Stromal cell of bone marrow (primary cell): ENCODE results near the gene GAGE12E.
"Not testable (repeated sequence)": the region's sequence is repeated elsewhere in the genome, so short reads cannot be mapped to it uniquely, and the experiment has no call there.

Source experiments
- DNase-seq: peaks from one replicate; pipeline ENCODE4 v3.0.0-alpha.2; 2012; ENCODE audit warnings: low read depth

The GAGE12E gene, protein sequence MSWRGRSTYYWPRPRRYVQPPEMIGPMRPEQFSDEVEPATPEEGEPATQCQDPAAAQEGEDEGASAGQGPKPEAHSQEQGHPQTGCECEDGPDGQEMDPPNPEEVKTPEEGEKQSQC

DNA sequence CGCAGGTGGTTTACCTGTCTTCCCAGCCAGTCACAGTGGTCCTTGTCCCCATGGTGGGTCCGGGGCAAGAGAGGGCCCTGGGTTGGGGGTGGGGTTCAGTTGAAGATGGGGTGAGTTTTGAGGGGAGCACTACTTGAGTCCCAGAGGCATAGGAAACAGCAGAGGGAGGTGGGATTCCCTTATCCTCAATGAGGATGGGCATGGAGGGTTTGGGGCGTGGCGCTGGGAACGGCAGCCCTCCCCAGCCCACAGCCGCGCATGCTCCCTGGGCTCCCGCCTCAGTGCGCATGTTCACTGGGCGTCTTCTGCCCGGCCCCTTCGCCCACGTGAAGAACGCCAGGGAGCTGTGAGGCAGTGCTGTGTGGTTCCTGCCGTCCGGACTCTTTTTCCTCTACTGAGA lies at the start of gene GAGE12E:
Gene GAGE12E, plus strand, starts transcription at position 301 of the 400 bp plus-strand sequence. CDS start 1,155 bp downstream, outside the sequence.
- DNase-seq: not testable (repeated sequence)

DNA sequence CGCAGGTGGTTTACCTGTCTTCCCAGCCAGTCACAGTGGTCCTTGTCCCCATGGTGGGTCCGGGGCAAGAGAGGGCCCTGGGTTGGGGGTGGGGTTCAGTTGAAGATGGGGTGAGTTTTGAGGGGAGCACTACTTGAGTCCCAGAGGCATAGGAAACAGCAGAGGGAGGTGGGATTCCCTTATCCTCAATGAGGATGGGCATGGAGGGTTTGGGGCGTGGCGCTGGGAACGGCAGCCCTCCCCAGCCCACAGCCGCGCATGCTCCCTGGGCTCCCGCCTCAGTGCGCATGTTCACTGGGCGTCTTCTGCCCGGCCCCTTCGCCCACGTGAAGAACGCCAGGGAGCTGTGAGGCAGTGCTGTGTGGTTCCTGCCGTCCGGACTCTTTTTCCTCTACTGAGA lies 19.2 kb upstream of the GAGE12E start, which contains the start of gene GAGE12C:
Gene GAGE12C, plus strand, starts transcription at position 301 of the 400 bp plus-strand sequence. CDS start 1,155 bp downstream, outside the sequence.
- not testable (repeated sequence) for DNase-seq

DNA sequence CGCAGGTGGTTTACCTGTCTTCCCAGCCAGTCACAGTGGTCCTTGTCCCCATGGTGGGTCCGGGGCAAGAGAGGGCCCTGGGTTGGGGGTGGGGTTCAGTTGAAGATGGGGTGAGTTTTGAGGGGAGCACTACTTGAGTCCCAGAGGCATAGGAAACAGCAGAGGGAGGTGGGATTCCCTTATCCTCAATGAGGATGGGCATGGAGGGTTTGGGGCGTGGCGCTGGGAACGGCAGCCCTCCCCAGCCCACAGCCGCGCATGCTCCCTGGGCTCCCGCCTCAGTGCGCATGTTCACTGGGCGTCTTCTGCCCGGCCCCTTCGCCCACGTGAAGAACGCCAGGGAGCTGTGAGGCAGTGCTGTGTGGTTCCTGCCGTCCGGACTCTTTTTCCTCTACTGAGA lies 9.7 kb upstream of the GAGE12E start, which contains the start of gene GAGE12D:
Gene GAGE12D, plus strand, starts transcription at position 301 of the 400 bp plus-strand sequence. CDS start 1,155 bp downstream, outside the sequence.
- not testable (repeated sequence) for DNase-seq

DNA sequence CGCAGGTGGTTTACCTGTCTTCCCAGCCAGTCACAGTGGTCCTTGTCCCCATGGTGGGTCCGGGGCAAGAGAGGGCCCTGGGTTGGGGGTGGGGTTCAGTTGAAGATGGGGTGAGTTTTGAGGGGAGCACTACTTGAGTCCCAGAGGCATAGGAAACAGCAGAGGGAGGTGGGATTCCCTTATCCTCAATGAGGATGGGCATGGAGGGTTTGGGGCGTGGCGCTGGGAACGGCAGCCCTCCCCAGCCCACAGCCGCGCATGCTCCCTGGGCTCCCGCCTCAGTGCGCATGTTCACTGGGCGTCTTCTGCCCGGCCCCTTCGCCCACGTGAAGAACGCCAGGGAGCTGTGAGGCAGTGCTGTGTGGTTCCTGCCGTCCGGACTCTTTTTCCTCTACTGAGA lies 9.5 kb downstream of the GAGE12E start, which contains the start of gene GAGE12F:
Gene GAGE12F, plus strand, starts transcription at position 301 of the 400 bp plus-strand sequence. CDS start 1,155 bp downstream, outside the sequence.
- DNase-seq: not testable (repeated sequence)

DNA sequence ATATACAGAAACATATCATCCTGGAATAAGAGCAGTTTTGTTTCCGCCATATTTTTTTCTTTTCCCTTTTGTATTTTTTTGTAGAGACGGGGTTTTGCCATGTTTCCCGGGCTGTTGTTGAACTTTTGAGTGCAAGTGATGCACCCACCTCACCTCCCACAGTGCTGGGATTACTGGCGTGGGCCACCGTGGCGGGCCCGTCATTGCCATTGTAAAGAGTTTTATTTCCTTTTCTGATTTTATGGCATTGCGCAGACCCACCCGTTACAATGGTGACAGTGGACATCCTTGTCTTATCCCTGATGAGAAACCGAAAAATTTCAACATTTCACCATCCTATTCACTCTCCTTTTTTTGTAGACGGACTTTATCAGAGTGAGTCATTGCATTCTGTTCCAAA lies 17.6 kb downstream of the GAGE12E start:
- not testable (repeated sequence) for DNase-seq

DNA sequence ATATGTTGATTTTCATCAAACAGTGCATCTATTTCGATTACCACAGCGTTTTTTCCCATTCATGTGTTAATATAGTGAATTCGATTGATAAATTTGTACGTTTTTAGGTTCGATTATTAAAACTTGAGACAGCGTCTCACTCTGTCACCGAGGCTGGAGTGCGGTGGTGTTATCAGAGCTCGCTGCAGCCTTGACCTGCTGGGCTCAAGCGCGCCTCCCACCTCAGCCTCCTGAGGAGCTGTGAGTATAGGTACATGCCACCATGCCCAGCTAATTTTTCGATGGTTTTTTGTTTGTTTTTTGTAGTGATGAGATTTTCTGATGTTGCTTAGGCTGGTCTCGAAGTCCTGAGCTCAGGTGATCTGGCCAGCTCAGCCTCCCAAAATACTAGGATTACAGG lies 18.1 kb downstream of the GAGE12E start:
- not testable (repeated sequence) for DNase-seq

DNA sequence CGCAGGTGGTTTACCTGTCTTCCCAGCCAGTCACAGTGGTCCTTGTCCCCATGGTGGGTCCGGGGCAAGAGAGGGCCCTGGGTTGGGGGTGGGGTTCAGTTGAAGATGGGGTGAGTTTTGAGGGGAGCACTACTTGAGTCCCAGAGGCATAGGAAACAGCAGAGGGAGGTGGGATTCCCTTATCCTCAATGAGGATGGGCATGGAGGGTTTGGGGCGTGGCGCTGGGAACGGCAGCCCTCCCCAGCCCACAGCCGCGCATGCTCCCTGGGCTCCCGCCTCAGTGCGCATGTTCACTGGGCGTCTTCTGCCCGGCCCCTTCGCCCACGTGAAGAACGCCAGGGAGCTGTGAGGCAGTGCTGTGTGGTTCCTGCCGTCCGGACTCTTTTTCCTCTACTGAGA lies 19.0 kb downstream of the GAGE12E start, which contains the start of gene GAGE12G:
Gene GAGE12G, plus strand, starts transcription at position 301 of the 400 bp plus-strand sequence. CDS start 1,155 bp downstream, outside the sequence.
- DNase-seq: not testable (repeated sequence)

DNA sequence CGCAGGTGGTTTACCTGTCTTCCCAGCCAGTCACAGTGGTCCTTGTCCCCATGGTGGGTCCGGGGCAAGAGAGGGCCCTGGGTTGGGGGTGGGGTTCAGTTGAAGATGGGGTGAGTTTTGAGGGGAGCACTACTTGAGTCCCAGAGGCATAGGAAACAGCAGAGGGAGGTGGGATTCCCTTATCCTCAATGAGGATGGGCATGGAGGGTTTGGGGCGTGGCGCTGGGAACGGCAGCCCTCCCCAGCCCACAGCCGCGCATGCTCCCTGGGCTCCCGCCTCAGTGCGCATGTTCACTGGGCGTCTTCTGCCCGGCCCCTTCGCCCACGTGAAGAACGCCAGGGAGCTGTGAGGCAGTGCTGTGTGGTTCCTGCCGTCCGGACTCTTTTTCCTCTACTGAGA lies 28.6 kb downstream of the GAGE12E start, which contains the start of gene GAGE12H:
Gene GAGE12H, plus strand, starts transcription at position 301 of the 400 bp plus-strand sequence. CDS start 1,155 bp downstream, outside the sequence.
- DNase-seq: not testable (repeated sequence)

DNA sequence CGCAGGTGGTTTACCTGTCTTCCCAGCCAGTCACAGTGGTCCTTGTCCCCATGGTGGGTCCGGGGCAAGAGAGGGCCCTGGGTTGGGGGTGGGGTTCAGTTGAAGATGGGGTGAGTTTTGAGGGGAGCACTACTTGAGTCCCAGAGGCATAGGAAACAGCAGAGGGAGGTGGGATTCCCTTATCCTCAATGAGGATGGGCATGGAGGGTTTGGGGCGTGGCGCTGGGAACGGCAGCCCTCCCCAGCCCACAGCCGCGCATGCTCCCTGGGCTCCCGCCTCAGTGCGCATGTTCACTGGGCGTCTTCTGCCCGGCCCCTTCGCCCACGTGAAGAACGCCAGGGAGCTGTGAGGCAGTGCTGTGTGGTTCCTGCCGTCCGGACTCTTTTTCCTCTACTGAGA lies 38.1 kb downstream of the GAGE12E start, which contains the start of gene GAGE2A:
Gene GAGE2A, plus strand, starts transcription at position 301 of the 400 bp plus-strand sequence. CDS start 1,155 bp downstream, outside the sequence.
- not testable (repeated sequence) for DNase-seq

DNA sequence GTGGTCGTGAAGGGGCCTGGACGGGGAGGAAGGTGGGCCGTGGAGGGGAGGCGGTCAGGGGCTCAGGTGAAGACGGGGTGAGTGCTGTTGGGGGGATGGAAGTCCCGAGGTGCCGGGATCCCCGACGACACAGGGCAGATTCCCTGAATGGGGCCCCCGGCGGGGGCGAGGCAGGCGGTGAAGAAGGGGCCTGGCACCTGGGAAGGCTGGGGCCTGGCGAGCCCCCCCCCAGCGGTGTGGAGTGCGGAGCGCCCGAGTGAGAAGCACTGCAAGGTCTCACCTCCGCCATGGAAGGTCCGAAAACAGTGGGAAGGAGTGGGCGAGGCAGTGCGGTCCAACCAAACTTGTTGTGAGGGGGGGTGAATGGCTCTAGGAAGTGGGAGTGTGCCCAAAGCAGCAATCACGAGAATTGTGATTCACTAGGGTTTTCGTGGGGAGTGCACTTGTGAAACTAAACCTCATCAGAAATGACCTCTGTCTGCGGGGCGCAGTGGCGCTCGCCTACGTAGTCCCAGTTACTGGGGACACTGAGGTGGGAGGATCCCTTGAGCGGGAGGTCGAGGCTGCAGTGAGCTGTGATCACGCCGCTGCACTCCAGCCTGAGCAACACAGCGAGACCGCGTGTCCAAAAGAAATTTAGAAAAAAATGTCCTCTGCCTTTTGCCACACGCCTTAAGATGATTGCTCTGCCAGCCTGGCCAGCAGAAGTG lies 38.8 kb downstream of the GAGE12E start:
- not testable (repeated sequence) for DNase-seq

DNA sequence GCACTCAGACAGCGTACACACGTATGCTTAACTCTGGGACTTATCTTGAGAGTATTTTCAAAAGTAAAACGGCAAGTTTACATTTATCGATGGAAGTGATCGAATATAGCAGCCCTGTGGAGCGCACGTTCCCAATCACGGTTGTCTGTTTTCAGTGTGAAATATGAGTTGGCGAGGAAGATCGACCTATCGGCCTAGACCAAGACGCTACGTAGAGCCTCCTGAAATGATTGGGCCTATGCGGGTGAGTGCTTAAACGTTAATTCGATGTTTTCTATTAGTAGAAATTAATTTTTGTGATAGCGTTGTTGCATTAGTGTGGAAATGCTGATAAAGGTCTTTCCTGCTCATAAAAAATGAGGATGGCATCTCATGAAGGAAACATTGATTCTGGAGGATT lies 39.4 kb downstream of the GAGE12E start:
- DNase-seq: not testable (repeated sequence)

DNA sequence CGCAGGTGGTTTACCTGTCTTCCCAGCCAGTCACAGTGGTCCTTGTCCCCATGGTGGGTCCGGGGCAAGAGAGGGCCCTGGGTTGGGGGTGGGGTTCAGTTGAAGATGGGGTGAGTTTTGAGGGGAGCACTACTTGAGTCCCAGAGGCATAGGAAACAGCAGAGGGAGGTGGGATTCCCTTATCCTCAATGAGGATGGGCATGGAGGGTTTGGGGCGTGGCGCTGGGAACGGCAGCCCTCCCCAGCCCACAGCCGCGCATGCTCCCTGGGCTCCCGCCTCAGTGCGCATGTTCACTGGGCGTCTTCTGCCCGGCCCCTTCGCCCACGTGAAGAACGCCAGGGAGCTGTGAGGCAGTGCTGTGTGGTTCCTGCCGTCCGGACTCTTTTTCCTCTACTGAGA lies 47.6 kb downstream of the GAGE12E start, which contains the start of gene GAGE1:
Gene GAGE1, plus strand, starts transcription at position 301 of the 400 bp plus-strand sequence. CDS start 1,155 bp downstream, outside the sequence.
- DNase-seq: not testable (repeated sequence)
